Measurements from ENCODE around the gene NOXRED1.

DNA sequence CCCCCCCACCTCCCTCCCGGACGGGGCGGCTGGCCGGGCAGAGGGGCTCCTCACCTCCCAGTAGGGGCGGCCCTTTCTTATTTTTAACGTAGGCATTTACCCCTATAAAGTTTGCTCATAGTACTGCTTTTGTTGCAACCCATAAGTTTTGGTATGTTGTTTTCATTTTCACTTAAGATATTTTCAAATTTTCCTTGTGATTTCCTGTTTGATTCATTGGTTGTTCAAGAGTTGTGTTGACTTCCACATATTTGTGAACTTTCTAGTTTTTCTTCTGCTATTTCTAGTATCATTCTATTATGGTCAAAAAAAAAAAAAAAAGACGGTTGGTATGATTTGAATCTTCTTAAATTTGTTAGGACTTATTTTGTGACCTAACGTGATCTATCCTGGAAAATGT, 6.5 kb downstream of the NOXRED1 start:
- TF ChIP-seq, protein P1, sequence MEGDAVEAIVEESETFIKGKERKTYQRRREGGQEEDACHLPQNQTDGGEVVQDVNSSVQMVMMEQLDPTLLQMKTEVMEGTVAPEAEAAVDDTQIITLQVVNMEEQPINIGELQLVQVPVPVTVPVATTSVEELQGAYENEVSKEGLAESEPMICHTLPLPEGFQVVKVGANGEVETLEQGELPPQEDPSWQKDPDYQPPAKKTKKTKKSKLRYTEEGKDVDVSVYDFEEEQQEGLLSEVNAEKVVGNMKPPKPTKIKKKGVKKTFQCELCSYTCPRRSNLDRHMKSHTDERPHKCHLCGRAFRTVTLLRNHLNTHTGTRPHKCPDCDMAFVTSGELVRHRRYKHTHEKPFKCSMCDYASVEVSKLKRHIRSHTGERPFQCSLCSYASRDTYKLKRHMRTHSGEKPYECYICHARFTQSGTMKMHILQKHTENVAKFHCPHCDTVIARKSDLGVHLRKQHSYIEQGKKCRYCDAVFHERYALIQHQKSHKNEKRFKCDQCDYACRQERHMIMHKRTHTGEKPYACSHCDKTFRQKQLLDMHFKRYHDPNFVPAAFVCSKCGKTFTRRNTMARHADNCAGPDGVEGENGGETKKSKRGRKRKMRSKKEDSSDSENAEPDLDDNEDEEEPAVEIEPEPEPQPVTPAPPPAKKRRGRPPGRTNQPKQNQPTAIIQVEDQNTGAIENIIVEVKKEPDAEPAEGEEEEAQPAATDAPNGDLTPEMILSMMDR (conservative IDR thresholded peaks at IDR 0.05; ENCODE audit: low read length) = no peak
- TF ChIP-seq EZH2phosphoT487 (IDR thresholded peaks at IDR 0.05; ENCODE audit: borderline replicate concordance) = no peak

Measured in Loucy (cell line).